ENCODE results near the gene OR52K2.

- TF ChIP-seq EZH2 (IDR thresholded peaks at IDR 0.05; ENCODE audit: low read length, missing control alignments) (no peak), CTCF (conservative IDR thresholded peaks at IDR 0.05 in 1 of 2, IDR thresholded peaks at IDR 0.05 in 1 of 2; ENCODE audit: low read depth in 1 of 2, low read length in 2 of 2) (no peak)
Observed at GRCh38 chr11:4455419-4455818, 6.3 kb downstream of the OR52K2 start.

Data from fibroblast of lung (primary cell).